Lower lobe of right lung (tissue), 2 donors: ENCODE results near the gene GGCX. TPM values are rescaled to one million over a fixed set of nuclear protein-coding genes. Genes with fewer than 3 reads are reported as not detected.

ENCODE experiments used
- ATAC-seq, 2 donors: fragments of 200-7000 bp; cut with Tn5 transposase; one replicate each; pipeline ENCODE4 v1.9.1; 2020 to 2022; ENCODE audit warnings: mild to moderate bottlenecking in 2 of 2, moderate library complexity in 2 of 2
- DNase-seq: peaks from one replicate; pipeline ENCODE4 v3.0.0-alpha.2; 2020
- H3K27ac ChIP-seq: fragments of 200-600 bp; one replicate; pipeline ENCODE4 v1.8.0; 2022
- H3K27me3 ChIP-seq: fragments of 200-600 bp; one replicate; pipeline ENCODE4 v1.8.0; 2022; ENCODE audit warnings: low read depth
- H3K36me3 ChIP-seq: fragments of 200-600 bp; one replicate; pipeline ENCODE4 v1.8.0; 2022; ENCODE audit warnings: mild to moderate bottlenecking
- H3K4me1 ChIP-seq: fragments of 200-600 bp; one replicate; pipeline ENCODE4 v1.8.0; 2022
- H3K4me3 ChIP-seq: fragments of 200-600 bp; one replicate; pipeline ENCODE4 v1.8.0; 2022; ENCODE audit warnings: mild to moderate bottlenecking
- H3K9me3 ChIP-seq: fragments of 200-600 bp; one replicate; pipeline ENCODE4 v1.8.0; 2022
- intact Hi-C: fragments of 100-400 bp; cut with DNase I; formaldehyde crosslinking; loops from one replicate; pipeline ENCODE4 v1.11.0; 2022
- total RNA-seq: library from RNA; stranded (reverse); fragmentation: NEBNext Ultra II Directional; extraction: Animal tissue kit (Norgen Biotek cat#: 25700); gene quantifications from one replicate; pipeline ENCODE4 v1.2.1, GENCODE V29; 2021
- TF ChIP-seq, protein P1 (sequence below): fragments of 200-600 bp; IDR thresholded peaks from one replicate; pipeline ENCODE4 v1.8.0; 2022; ENCODE audit warnings: antibody characterized with exemption, mild to moderate bottlenecking
- donor health status: DM: no; HTN: yes; CAD: no; lungs with severe emphysema.

The GGCX gene
- total RNA-seq, 1 donor from 2014 or later: 62.2 TPM

DNA sequence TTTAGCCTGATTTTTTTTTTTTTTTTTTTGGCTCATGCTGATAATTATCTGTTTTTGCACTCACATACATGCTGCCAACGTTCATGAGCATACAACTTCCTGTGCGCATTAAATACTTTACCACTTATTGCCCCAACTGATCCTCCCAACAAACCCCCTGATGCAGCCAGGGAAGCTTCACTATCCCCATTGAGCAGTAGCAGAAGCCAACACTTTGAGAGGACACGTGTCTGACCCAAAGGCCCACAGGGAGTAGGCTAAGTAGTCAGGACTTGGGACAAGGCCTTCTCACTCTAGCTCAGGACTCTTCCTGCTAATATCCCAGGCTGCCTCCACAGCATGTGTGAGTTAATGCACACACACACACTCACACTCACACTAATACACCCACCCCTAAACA, 58.6 kb downstream of the GGCX start:
- H3K9me3 ChIP-seq: no peaks in the 10 kb centered on the region
- no peak for DNase-seq
- TF ChIP-seq, protein P1, sequence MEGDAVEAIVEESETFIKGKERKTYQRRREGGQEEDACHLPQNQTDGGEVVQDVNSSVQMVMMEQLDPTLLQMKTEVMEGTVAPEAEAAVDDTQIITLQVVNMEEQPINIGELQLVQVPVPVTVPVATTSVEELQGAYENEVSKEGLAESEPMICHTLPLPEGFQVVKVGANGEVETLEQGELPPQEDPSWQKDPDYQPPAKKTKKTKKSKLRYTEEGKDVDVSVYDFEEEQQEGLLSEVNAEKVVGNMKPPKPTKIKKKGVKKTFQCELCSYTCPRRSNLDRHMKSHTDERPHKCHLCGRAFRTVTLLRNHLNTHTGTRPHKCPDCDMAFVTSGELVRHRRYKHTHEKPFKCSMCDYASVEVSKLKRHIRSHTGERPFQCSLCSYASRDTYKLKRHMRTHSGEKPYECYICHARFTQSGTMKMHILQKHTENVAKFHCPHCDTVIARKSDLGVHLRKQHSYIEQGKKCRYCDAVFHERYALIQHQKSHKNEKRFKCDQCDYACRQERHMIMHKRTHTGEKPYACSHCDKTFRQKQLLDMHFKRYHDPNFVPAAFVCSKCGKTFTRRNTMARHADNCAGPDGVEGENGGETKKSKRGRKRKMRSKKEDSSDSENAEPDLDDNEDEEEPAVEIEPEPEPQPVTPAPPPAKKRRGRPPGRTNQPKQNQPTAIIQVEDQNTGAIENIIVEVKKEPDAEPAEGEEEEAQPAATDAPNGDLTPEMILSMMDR: no peak

DNA sequence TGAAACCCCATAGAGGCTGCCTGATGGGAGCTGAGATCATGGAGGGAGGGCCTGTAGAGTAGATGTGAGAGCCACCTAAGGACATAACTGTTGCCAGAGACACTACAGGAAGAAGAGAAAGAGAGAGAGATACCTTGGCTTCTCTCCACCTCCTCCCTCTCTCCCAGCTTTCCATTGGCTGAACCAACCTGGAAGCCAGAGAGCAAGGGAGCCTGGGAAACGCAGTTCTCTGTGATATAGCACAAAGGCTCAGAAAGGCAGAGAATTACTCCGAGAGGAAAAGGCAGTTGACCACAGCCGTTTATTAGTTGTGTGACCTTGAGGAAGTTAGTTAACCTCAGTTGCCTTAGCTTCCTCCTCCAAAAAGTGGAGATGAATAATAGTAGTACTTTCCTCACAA, 60.0 kb downstream of the GGCX start:
- H3K27me3 ChIP-seq: no peaks in the 10 kb centered on the region
- H3K4me3 ChIP-seq: no peak overlapping the region
- H3K27ac ChIP-seq: no peak overlapping the region
- no peaks in the 10 kb centered on the region for H3K9me3 ChIP-seq
- no peaks in the 10 kb centered on the region for H3K36me3 ChIP-seq
- intact Hi-C loops: no loop called here
- peak; percentile 25 to 47 for ATAC-seq
- peaks cover 38% of the 10 kb centered on the region for H3K4me1 ChIP-seq
- TF ChIP-seq, protein P1: no peak
- DNase-seq: no peak

More for the DNA sequence above, 58.6 kb downstream of the GGCX start:
- no peak for ATAC-seq
- intact Hi-C loops: no loop called here
- Histone ChIP-seq H3K4me3 (no peak overlapping the region), H3K27me3 (no peaks in the 10 kb centered on the region), H3K4me1 (peaks cover 38% of the 10 kb centered on the region), H3K36me3 (no peaks in the 10 kb centered on the region), H3K27ac (no peak overlapping the region)

DNA sequence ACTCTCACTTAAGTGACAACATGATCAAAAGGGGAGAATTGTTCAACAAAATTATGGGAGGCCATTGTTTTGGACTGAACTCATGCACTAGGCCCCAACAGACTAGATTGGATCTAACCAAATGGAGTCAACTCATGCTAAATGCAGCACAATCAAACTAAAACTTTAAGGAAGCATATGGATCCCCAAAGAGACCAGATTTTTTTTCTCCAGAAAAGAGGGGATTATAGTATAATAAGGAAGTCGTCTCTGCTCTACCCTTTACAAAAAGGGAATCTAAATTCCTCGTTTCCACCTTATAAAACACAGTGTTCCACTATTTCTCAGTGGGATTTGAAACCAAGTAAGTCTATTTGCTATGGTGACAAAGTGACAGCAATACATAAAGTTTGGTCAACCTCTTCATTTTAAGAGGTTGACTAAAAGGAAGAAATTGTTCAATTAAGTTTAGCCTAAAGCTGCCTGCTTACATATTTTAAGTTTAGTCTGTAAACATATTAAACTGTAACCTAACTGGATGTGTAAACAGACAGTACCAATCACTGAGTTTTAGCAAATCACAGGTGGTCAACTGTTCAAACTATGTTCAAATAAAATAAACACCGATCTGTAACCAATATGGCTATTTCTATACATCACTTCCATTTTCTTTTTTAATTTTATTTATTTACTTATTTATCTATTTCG, 63.2 kb downstream of the GGCX start:
- TF ChIP-seq, protein P1: no peak
- no peaks in the 10 kb centered on the region for H3K36me3 ChIP-seq
- intact Hi-C loops: no loop called here
- H3K4me1 ChIP-seq: peaks cover 20% of the 10 kb centered on the region
- H3K27me3 ChIP-seq: no peaks in the 10 kb centered on the region
- H3K9me3 ChIP-seq: no peaks in the 10 kb centered on the region
- DNase-seq (no peak), ATAC-seq (no peak)
- no peak overlapping the region for H3K4me3 ChIP-seq
- no peak overlapping the region for H3K27ac ChIP-seq

DNA sequence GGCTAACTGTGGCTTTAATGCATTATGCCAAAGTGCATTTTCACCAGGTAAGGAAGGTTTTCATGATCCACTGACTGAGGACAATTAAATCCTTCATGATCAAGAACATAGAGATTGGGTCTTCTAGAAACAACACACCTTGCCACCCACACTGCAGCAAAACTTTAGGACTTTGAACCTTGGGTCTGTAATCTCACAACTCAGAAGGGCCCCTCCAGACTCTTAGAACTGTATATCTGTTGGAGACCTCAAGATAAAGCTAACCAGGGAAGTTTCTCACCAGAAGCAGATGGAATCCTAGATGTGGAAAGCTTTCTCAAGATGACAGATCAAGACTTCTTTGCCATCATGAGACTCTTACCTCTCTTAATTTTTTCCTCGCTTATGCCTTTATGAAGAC, 64.9 kb downstream of the GGCX start:
- Histone ChIP-seq H3K4me3 (no peak overlapping the region), H3K4me1 (peaks cover 20% of the 10 kb centered on the region), H3K36me3 (no peaks in the 10 kb centered on the region), H3K27ac (no peak overlapping the region), H3K27me3 (no peaks in the 10 kb centered on the region), H3K9me3 (no peaks in the 10 kb centered on the region)
- TF ChIP-seq, protein P1: no peak
- DNase-seq: no peak
- intact Hi-C loops: no loop called here
- ATAC-seq: no peak

Other genes with a start within 250 kb of the GGCX start
- gene TGOLN2, start 233.5 kb downstream of the GGCX start, total RNA-seq: 171 TPM
- 55.5 TPM for gene RETSAT, start 207.0 kb downstream of the GGCX start, total RNA-seq
- gene ELMOD3, start 206.7 kb downstream of the GGCX start, total RNA-seq: 19.6 TPM
- 555 TPM for gene CAPG, start 151.1 kb downstream of the GGCX start, total RNA-seq
- 0.97 TPM for gene SH2D6, start 142.8 kb downstream of the GGCX start, total RNA-seq
- 183 TPM for gene MAT2A, start 22.3 kb downstream of the GGCX start, total RNA-seq
- gene VAMP8, start 16.1 kb upstream of the GGCX start, total RNA-seq: 272 TPM
- gene VAMP5, start 22.9 kb upstream of the GGCX start, total RNA-seq: 87.0 TPM
- gene RNF181, start 34.3 kb upstream of the GGCX start, total RNA-seq: 89.8 TPM
- 28.9 TPM for gene TMEM150A, start 41.2 kb upstream of the GGCX start, total RNA-seq
- gene C2orf68, start 50.6 kb upstream of the GGCX start, total RNA-seq: 40.6 TPM
- 40.2 TPM for gene USP39, start 54.7 kb upstream of the GGCX start, total RNA-seq
- gene SFTPB, start 106.7 kb upstream of the GGCX start, total RNA-seq: 12,584 TPM
- 21.5 TPM for gene GNLY, start 132.9 kb upstream of the GGCX start, total RNA-seq
- gene ATOH8, start 192.5 kb upstream of the GGCX start, total RNA-seq: 44.9 TPM